ENCODE results near the gene METRN. TPM values are rescaled to one million over a fixed set of nuclear protein-coding genes. Genes with fewer than 3 reads are reported as not detected.
A peak's percentile ranks its signal among the peaks of the same experiment; 100 is the strongest.

Gene METRN
- total RNA-seq, 6 experiments from 2014 or later = 14.0 to 43.7 (median 26.2) TPM

- ATAC-seq (no peak), DNase-seq (no peak)
- intact Hi-C loops (cut with DNase I) = no loop called here
- Histone ChIP-seq H3K36me3 (peaks cover 0 to 34% (median 3%) of the 10 kb centered on the region in 4 donors), H3K27ac (no peak overlapping the region), H3K4me1 (peaks cover 0 to 7% (median 0%) of the 10 kb centered on the region in 4 donors), H3K27me3 (no peaks in the 10 kb centered on the region), H3K4me3 (no peak overlapping the region), H3K9me3 (no peaks in the 10 kb centered on the region)
- no CpG with 5 or more reads among the region's 13 CpGs for WGBS (ENCODE audit: insufficient coverage, low coverage, low lambda C conversion rate, missing lambda C conversion rate)
- TF ChIP-seq POLR2A (IDR thresholded peaks at IDR 0.05) (no peak), CTCF (IDR thresholded peaks at IDR 0.05) (no peak)
These were observed 18.0 kb downstream of the METRN start for GRCh38 chr16:732936-733335.

DNA sequence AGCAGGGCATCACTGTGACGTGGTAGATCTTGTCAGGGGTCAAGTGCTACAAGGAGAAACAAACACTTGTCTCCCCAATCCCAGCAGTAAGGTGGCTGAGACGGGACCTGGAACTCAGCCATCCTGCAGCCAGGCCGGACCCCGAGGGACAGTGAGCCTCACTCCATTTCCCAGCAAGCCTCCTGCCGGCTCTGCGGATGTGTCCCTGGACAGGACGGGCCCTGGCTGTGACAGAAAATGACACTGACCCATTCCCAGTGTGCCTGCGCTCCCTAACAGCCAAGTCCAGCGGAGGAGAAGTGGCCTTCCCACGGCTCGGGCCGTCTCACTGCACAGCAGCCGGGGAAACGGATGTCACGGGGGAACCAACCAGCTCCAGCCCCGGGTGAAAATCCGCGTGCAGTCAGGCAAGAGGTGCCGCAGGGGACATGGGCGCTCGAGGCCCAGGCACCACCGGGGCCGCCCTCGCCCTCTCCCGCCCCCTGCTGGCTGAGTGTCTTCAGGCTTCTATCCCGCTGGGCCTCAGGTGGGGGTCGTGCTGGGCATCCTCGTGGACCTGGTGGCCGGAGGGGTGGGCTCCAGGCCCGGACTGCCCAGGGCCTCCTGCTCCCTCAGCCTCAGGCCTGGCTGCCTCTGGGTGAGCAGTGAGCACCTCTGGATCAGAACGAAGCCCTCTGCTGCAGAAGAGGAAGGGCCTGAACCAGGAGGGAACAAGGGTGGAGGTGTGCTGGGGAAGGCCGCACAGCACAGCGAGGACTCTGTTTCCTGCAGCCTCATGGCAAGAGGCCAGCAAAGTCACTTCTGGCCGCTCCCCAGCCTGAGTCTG, 18.7 kb downstream of the METRN start:
- TF ChIP-seq POLR2A (IDR thresholded peaks at IDR 0.05) = no peak
- peak in 2 of 4 donors; percentile 20 to 26 for TF ChIP-seq CTCF (IDR thresholded peaks at IDR 0.05)
- Histone ChIP-seq H3K27ac (no peak overlapping the region), H3K27me3 (no peaks in the 10 kb centered on the region), H3K36me3 (peaks cover 0 to 34% (median 3%) of the 10 kb centered on the region in 4 donors), H3K4me1 (peaks cover 0 to 1% (median 0%) of the 10 kb centered on the region in 4 donors), H3K4me3 (no peak overlapping the region), H3K9me3 (no peaks in the 10 kb centered on the region)
- no CpG with 5 or more reads among the region's 34 CpGs for WGBS (ENCODE audit: insufficient coverage, low coverage, low lambda C conversion rate, missing lambda C conversion rate)
- intact Hi-C loops (cut with DNase I) = no loop called here
- peak in 1 of 3 donors; percentile 52 for DNase-seq
- peak in 2 of 4 donors; percentile 6 to 15 for ATAC-seq

DNA sequence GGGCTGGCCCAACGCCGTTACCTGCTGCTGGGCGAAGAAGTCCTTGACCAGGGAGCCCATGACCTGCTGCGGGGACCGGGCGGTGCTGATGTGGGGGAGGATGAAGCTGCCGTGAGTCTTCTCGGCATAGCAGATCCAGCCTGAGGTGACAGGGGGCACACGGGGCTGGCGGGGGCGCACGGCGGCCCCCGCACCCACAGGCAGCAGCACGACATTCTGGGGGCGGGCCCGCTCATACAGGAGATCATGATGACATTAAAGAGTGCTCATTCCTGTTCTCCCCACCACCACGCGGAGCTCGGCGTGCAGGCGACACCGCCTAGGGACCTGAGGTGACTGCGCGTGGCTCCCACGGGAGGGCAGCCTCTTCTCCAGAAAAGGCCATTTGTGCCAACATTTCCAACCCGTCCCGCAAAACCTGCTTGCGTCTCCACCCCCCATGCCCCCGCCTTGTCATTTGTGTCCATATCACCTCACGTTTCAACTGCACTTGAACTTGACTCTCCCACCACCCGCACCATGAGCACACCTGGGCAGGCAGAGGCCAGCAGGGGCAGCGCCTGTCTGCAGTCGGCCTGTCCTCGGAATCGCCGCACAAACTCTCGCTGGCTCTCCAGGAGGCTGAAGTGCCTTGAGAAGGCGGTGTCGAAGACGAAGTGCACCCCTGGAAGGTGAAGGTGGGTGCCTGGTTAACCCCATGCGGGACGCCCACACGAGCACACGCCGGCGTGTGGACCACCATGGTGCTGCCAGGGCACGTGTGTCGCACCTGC, 19.5 kb downstream of the METRN start:
- intact Hi-C loops (cut with DNase I) = no loop called here
- 85% methylated on average over 17 of the region's 49 CpGs for WGBS (ENCODE audit: insufficient coverage, low coverage, low lambda C conversion rate, missing lambda C conversion rate)
- peaks cover 0 to 2% (median under 1%) of the 10 kb centered on the region in 4 donors for H3K4me1 ChIP-seq
- H3K36me3 ChIP-seq = peaks cover 0 to 34% (median 3%) of the 10 kb centered on the region in 4 donors
- no peak overlapping the region for H3K4me3 ChIP-seq
- no peak for ATAC-seq
- no peak for DNase-seq
- H3K9me3 ChIP-seq = no peaks in the 10 kb centered on the region
- TF ChIP-seq POLR2A (IDR thresholded peaks at IDR 0.05) = no peak
- no peak for TF ChIP-seq CTCF (IDR thresholded peaks at IDR 0.05)
- no peaks in the 10 kb centered on the region for H3K27me3 ChIP-seq
- H3K27ac ChIP-seq = no peak overlapping the region

GRCh38 chr16:734981-735881, 20.3 kb downstream of the METRN start:
- WGBS (ENCODE audit: insufficient coverage, low coverage, low lambda C conversion rate, missing lambda C conversion rate) = 78% methylated on average over 7 of the region's 25 CpGs
- no peaks in the 10 kb centered on the region for H3K27me3 ChIP-seq
- H3K4me1 ChIP-seq = peaks cover 0 to 10% (median 4%) of the 10 kb centered on the region in 4 donors
- intact Hi-C loops (cut with DNase I) = no loop called here
- H3K9me3 ChIP-seq = no peaks in the 10 kb centered on the region
- H3K27ac ChIP-seq = no peak overlapping the region
- H3K36me3 ChIP-seq = peaks cover 0 to 34% (median 3%) of the 10 kb centered on the region in 4 donors
- DNase-seq = peak in 1 of 3 donors; percentile 51
- TF ChIP-seq POLR2A (IDR thresholded peaks at IDR 0.05) = no peak
- no peak for TF ChIP-seq CTCF (IDR thresholded peaks at IDR 0.05)
- no peak for ATAC-seq
- H3K4me3 ChIP-seq = no peak overlapping the region
